Caco-2 (cell line): Measurements from ENCODE around the gene BTBD8. TPM values are rescaled to one million over a fixed set of nuclear protein-coding genes. Genes with fewer than 3 reads are reported as not detected.

ENCODE experiments used
- BruUV-seq: library from RNA; stranded (reverse); fragments of 400-500 nt; replicated peaks from 2 replicates; lab custom pipeline; 2021; lab: Mats Ljungman, UMichigan
- CTCF ChIA-PET: fragments of 300-600 bp; sonication (Branson Sonifier 250); formaldehyde crosslinking; loops from one replicate; lab custom pipeline; 2022; ENCODE audit warnings: antibody characterized with exemption; lab: Charles Lee
- POLR2A ChIA-PET: fragments of 300-600 bp; sonication (Branson Sonifier 250); formaldehyde crosslinking; loops from one replicate; lab custom pipeline; 2022; ENCODE audit warnings: antibody characterized with exemption; lab: Charles Lee
- DNase-seq, 2 experiments: peaks; one replicate each; pipeline versions ENCODE4 v3.0.0 to v3.0.0-alpha.2; 2020 to 2022
- H3K27me3 ChIP-seq: replicated peaks from 2 replicates; pipeline ENCODE4 v1.6.0; 2011; ENCODE audit warnings: low read length; ENCODE audit not compliant: control insufficient read depth, insufficient read depth
- H3K36me3 ChIP-seq: 2 replicates; pipeline ENCODE4 v1.5.1; 2011; ENCODE audit warnings: low read length; ENCODE audit not compliant: control insufficient read depth, insufficient read depth
- H3K4me1 ChIP-seq: fragments of 250-450 bp; sonication (Bioruptor Pico); 2 replicates; pipeline ENCODE4 v1.5.1; 2020; ENCODE audit warnings: mild to moderate bottlenecking
- H3K4me3 ChIP-seq: 2 replicates; pipeline ENCODE4 v1.5.1; 2011; ENCODE audit warnings: low read depth, mild to moderate bottlenecking, control low read depth, low read length
- H3K9me3 ChIP-seq: fragments of 250-450 bp; sonication (Bioruptor Pico); 2 replicates; pipeline ENCODE4 v1.5.1; 2020; ENCODE audit warnings: mild to moderate bottlenecking, moderate library complexity
- H3K27ac Mint-ChIP-seq: one replicate; pipeline ENCODE4 v1.8.0; 2022; ENCODE audit warnings: mixed read lengths; ENCODE audit not compliant: unreplicated experiment
- H3K27me3 Mint-ChIP-seq: one replicate; pipeline ENCODE4 v1.8.0; 2022; ENCODE audit warnings: mixed read lengths; ENCODE audit not compliant: insufficient read depth, unreplicated experiment
- H3K36me3 Mint-ChIP-seq: one replicate; pipeline ENCODE4 v1.8.0; 2022; ENCODE audit warnings: mild to moderate bottlenecking, mixed read lengths; ENCODE audit not compliant: insufficient read depth, unreplicated experiment
- H3K4me1 Mint-ChIP-seq: one replicate; pipeline ENCODE4 v1.8.0; 2022; ENCODE audit warnings: low read depth, mixed read lengths; ENCODE audit not compliant: unreplicated experiment
- H3K4me3 Mint-ChIP-seq: one replicate; pipeline ENCODE4 v1.8.0; 2022; ENCODE audit warnings: mild to moderate bottlenecking, moderate library complexity, mixed read lengths; ENCODE audit not compliant: unreplicated experiment
- H3K9me3 Mint-ChIP-seq: one replicate; pipeline ENCODE4 v1.8.0; 2022; ENCODE audit warnings: mixed read lengths; ENCODE audit not compliant: unreplicated experiment
- intact Hi-C: fragments of 100-400 bp; cut with micrococcal nuclease; formaldehyde crosslinking; loops from one replicate; pipeline ENCODE4 v1.10.0; 2022; ENCODE audit not compliant: unreplicated experiment
- total RNA-seq: library from RNA; stranded (reverse); gene quantifications from 2 replicates; pipeline ENCODE4 v1.2.3, GENCODE V29; 2022
- TF ChIP-seq, protein P1 (sequence below), 2 experiments: fragments of 200-600 bp in 1 of 2; IDR thresholded peaks; 1 replicate in 1 of 2; 2 replicates in 1 of 2; pipeline versions ENCODE4 v1.5.1 to v1.8.0; 2011 to 2022; ENCODE audit warnings: antibody characterized with exemption in 1 of 2, control low read depth in 1 of 2, inconsistent platforms in 1 of 2, low read depth in 1 of 2, low read length in 1 of 2, mild to moderate bottlenecking in 1 of 2, moderate library complexity in 1 of 2; ENCODE audit not compliant: insufficient read depth in 1 of 2, severe bottlenecking in 1 of 2, unreplicated experiment in 1 of 2

Gene BTBD8
- total RNA-seq, 1 experiment from 2014 or later, result 1.1 TPM

DNA sequence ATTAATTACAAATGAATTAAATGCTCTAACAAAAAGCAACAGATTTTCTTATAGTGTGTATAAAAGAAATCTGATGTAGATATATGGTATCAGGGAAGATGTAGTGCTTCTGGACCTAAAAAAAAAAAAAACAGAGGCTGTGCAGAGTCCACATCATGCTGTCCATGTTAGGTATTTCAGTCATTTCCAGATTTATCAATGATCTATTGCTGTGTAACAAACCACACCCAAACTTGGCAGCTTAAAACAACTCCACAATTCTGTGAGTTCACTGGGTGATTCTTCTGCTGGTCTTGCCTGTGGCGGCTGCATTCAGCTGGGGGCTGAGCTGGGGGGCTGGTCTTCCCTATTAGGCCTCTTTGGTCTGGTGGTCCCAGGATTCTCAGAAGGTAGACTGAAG is 85.2 kb downstream of the BTBD8 start:
- Histone ChIP-seq H3K4me1 (no peaks in the 10 kb centered on the region), H3K9me3 (no peaks in the 10 kb centered on the region), H3K36me3 (no peaks in the 10 kb centered on the region), H3K4me3 (no peak overlapping the region), H3K27me3 (no peaks in the 10 kb centered on the region)
- Mint-ChIP-seq H3K27me3 (no peaks in the 10 kb centered on the region), H3K9me3 (peaks cover 4% of the 10 kb centered on the region), H3K27ac (no peak overlapping the region), H3K4me3 (no peak overlapping the region), H3K36me3 (no peaks in the 10 kb centered on the region), H3K4me1 (no peaks in the 10 kb centered on the region)
- POLR2A ChIA-PET, result no interaction called here
- intact Hi-C loops, result no loop called here
- DNase-seq, result no peak
- TF ChIP-seq, protein P1, sequence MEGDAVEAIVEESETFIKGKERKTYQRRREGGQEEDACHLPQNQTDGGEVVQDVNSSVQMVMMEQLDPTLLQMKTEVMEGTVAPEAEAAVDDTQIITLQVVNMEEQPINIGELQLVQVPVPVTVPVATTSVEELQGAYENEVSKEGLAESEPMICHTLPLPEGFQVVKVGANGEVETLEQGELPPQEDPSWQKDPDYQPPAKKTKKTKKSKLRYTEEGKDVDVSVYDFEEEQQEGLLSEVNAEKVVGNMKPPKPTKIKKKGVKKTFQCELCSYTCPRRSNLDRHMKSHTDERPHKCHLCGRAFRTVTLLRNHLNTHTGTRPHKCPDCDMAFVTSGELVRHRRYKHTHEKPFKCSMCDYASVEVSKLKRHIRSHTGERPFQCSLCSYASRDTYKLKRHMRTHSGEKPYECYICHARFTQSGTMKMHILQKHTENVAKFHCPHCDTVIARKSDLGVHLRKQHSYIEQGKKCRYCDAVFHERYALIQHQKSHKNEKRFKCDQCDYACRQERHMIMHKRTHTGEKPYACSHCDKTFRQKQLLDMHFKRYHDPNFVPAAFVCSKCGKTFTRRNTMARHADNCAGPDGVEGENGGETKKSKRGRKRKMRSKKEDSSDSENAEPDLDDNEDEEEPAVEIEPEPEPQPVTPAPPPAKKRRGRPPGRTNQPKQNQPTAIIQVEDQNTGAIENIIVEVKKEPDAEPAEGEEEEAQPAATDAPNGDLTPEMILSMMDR (IDR thresholded peaks at IDR 0.05; ENCODE audit: insufficient read depth in 1 of 2, low read depth in 1 of 2, low read length in 1 of 2, severe bottlenecking in 1 of 2, unreplicated experiment in 1 of 2), result no peak
- CTCF ChIA-PET, result no interaction called here
- BruUV-seq, result no TSS peak

DNA sequence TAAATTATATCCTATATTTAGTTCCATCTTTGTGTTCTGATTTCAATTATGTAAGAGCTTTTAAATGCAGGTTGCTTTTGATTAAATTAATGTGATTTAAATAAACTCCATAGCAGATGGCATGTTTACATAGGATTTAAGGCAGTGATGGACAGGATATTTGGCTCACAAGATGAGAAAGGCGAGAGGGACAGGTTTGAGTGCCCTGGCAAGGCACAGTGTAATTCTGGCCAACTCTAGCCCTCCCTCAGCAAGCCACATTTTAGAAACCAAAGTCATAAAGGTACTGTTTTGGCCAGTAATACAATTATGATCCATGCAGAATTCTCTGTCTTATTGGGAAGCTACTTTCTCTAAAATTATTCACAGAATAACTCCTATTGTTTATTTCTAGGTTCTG is 87.0 kb downstream of the BTBD8 start:
- H3K36me3 Mint-ChIP-seq, result no peaks in the 10 kb centered on the region
- CTCF ChIA-PET, result no interaction called here
- no peaks in the 10 kb centered on the region for H3K27me3 Mint-ChIP-seq
- no peak overlapping the region for H3K4me3 Mint-ChIP-seq
- Histone ChIP-seq H3K36me3 (no peaks in the 10 kb centered on the region), H3K4me3 (no peak overlapping the region), H3K4me1 (no peaks in the 10 kb centered on the region), H3K9me3 (no peaks in the 10 kb centered on the region), H3K27me3 (no peaks in the 10 kb centered on the region)
- no peak overlapping the region for H3K27ac Mint-ChIP-seq
- TF ChIP-seq, protein P1 (IDR thresholded peaks at IDR 0.05; ENCODE audit: insufficient read depth in 1 of 2, low read depth in 1 of 2, low read length in 1 of 2, severe bottlenecking in 1 of 2, unreplicated experiment in 1 of 2), result no peak
- POLR2A ChIA-PET, result no interaction called here
- H3K9me3 Mint-ChIP-seq, result no peaks in the 10 kb centered on the region
- BruUV-seq, result no TSS peak
- H3K4me1 Mint-ChIP-seq, result no peaks in the 10 kb centered on the region
- no peak for DNase-seq
- intact Hi-C loops, result no loop called here

DNA sequence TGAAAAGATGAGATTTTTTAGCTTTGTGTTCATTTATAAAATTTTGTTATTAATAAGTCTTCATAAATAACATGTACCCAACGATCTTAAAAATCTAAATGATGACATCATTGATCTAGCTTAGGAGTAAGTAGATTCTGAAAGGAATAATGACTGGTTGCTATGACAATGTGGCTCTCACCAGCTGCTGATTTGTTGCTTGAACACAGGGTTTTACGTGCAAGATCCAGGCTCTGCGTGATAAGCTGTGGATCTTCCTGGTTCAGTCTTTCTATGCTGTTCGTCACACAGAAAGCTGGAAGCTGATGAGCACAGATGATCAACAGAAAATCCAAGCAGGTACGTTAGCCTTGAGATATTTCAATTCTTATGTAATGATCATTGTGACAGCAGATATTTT is 88.5 kb downstream of the BTBD8 start:
- Histone ChIP-seq H3K4me1 (no peaks in the 10 kb centered on the region), H3K9me3 (no peaks in the 10 kb centered on the region), H3K4me3 (no peak overlapping the region), H3K27me3 (no peaks in the 10 kb centered on the region), H3K36me3 (no peaks in the 10 kb centered on the region)
- Mint-ChIP-seq H3K4me1 (no peaks in the 10 kb centered on the region), H3K9me3 (no peaks in the 10 kb centered on the region), H3K27ac (no peak overlapping the region), H3K36me3 (no peaks in the 10 kb centered on the region), H3K27me3 (no peaks in the 10 kb centered on the region), H3K4me3 (no peak overlapping the region)
- no peak for DNase-seq
- ChIA-PET CTCF (no interaction called here), POLR2A (no interaction called here)
- BruUV-seq, result no TSS peak
- intact Hi-C loops, result no loop called here
- TF ChIP-seq, protein P1 (IDR thresholded peaks at IDR 0.05; ENCODE audit: insufficient read depth in 1 of 2, low read depth in 1 of 2, low read length in 1 of 2, severe bottlenecking in 1 of 2, unreplicated experiment in 1 of 2), result no peak
